Memory B cell (primary cell): ENCODE measurements around the gene CST4.
"Not testable (repeated sequence)": the region's sequence is repeated elsewhere in the genome, so short reads cannot be mapped to it uniquely, and the experiment has no call there.

Experiments
- ATAC-seq: fragments of 150-1000 bp; cut with Tn5 transposase; 2 replicates; pipeline ENCODE4 v1.10.0; 2021; ENCODE audit warnings: low read depth, mild to moderate bottlenecking, moderate library complexity
- DNase-seq, 2 donors: peaks; one replicate each; pipeline ENCODE4 v3.0.0; 2022; ENCODE audit warnings: low spot score in 2 of 2
- H3K27ac Mint-ChIP-seq: one replicate; pipeline ENCODE4 v1.8.0; 2022; ENCODE audit warnings: mild to moderate bottlenecking, moderate library complexity, mixed read lengths
- H3K27me3 Mint-ChIP-seq: one replicate; pipeline ENCODE4 v1.8.0; 2022; ENCODE audit warnings: mixed read lengths
- H3K36me3 Mint-ChIP-seq: one replicate; pipeline ENCODE4 v1.8.0; 2022; ENCODE audit warnings: mild to moderate bottlenecking, mixed read lengths
- H3K4me1 Mint-ChIP-seq: one replicate; pipeline ENCODE4 v1.8.0; 2022; ENCODE audit warnings: mixed read lengths
- H3K4me3 Mint-ChIP-seq: one replicate; pipeline ENCODE4 v1.8.0; 2022; ENCODE audit warnings: mild to moderate bottlenecking, moderate library complexity, mixed read lengths
- H3K9me3 Mint-ChIP-seq: one replicate; pipeline ENCODE4 v1.8.0; 2022; ENCODE audit warnings: mixed read lengths

Gene CST4, protein sequence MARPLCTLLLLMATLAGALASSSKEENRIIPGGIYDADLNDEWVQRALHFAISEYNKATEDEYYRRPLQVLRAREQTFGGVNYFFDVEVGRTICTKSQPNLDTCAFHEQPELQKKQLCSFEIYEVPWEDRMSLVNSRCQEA

DNA sequence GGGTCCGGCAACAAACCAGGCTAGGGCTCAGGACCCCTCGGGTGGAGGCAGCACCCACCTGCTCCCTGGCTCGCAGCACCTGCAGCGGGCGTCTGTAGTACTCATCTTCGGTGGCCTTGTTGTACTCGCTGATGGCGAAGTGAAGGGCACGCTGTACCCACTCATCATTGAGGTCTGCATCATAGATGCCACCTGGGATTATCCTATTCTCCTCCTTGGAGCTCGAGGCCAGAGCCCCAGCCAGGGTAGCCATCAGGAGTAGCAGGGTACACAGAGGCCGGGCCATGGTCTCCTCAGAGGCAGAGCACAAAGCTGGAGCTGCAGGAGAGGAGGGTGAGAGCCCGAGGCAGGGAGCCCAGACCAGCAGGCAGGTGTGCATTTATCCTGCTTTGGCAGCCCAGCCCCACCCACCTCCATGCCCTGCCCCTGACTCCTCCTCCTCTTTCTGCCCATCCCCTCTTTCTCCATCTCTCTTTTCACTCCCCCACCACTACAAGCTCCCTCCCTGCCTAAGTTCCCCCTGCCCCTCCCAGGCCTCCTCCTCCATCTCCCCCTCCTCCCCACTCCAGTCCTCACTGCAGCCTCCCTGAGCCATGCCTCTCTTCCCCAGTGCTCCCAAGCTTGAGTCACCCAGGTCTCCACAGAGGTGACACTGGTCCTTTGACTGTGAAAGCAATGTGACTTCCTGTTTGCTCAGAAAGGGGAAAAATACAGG lies at the start of gene CST4:
Gene CST4, minus strand, starts transcription at position 355 of the 715 bp plus-strand sequence. Its CDS starts 69 bp downstream, at position 286.
- not testable (repeated sequence) for H3K36me3 Mint-ChIP-seq, H3K27ac Mint-ChIP-seq, H3K4me3 Mint-ChIP-seq, DNase-seq, H3K27me3 Mint-ChIP-seq, H3K4me1 Mint-ChIP-seq, ATAC-seq, H3K9me3 Mint-ChIP-seq

DNA sequence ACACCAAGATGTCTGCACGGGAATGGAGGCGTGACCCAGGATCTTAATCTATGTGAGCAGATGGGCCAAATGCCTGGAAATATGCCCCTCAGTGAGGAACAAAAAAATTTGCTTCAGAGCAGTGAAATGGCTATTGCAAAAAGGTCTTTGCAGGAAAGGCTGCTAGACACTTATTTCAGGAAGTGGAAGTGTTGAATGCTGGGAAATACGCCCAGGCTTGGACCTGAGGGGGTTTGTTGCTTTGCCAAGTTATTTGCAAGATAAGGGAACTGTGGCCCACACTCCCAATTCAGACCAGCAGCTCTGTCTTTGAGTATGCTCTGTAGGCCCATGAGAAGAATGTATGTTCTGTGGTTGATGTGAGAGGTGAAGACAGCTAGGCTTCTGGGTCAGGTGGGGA lies 46.6 kb upstream of the CST4 start:
- not testable (repeated sequence) for H3K4me3 Mint-ChIP-seq, H3K27me3 Mint-ChIP-seq, ATAC-seq, H3K27ac Mint-ChIP-seq, H3K9me3 Mint-ChIP-seq, H3K36me3 Mint-ChIP-seq, H3K4me1 Mint-ChIP-seq, DNase-seq

DNA sequence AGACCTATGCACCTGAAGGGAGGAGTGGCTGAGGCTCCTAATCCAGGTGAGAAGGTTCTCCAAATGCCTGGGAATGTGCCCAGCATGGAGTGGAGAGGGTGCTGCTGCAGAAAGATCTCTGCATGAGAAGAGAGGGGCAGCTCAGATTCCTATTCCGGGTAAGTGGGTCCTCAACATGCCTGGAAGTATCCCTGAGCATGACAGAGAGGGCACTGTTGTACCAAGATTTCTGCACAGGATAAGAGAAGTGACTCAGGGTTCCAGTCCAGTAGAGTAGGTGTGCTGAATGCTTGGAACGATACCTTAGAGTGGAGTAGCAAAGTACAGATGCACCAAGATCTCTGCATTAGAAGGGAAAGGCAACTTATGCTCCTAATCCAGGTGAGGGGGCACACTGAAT lies 46.1 kb upstream of the CST4 start:
- H3K27ac Mint-ChIP-seq, DNase-seq, H3K4me1 Mint-ChIP-seq, H3K4me3 Mint-ChIP-seq, ATAC-seq, H3K9me3 Mint-ChIP-seq, H3K27me3 Mint-ChIP-seq, H3K36me3 Mint-ChIP-seq: not testable (repeated sequence)

DNA sequence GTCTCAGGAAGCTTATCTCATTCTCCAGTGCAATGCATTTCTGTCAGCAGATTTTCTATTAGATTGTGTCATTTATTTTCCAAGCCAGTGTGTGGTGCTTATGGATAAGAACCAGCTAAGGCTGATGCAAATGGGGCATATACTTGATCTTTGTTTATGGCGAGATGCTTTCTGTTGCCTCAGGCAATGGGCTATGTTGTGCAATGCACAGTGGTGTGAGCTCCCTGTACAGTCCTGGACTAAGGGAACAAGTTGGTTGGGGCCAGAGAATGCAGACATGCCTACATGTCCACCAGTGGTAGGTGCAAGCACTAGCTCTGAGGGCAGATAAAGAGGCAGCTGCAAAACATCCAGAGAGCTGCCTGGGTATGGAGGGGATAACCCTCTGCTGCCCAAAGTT lies 45.6 kb upstream of the CST4 start:
- not testable (repeated sequence) for H3K9me3 Mint-ChIP-seq, H3K4me3 Mint-ChIP-seq, H3K36me3 Mint-ChIP-seq, DNase-seq, H3K4me1 Mint-ChIP-seq, H3K27ac Mint-ChIP-seq, ATAC-seq, H3K27me3 Mint-ChIP-seq

DNA sequence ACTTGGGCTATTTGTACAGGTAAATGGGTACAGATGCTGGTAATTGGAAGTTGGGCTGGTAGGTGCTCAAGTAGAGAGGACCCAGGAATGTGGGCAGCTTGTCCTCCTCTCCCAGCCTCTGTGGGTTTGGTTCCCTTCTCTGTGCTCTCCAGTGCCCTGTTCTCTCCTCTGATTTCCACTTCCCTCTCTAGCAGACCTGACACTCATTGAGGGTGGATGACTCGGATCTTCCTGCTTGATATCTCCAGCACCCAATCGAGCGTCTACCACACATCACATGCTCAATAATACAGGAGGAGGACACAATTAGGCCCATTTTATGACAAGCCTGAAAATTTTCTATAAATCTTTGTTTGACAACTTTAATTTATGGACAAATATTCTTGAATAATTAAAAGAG lies 38.2 kb upstream of the CST4 start:
- H3K27ac Mint-ChIP-seq, result no peak overlapping the region

DNA sequence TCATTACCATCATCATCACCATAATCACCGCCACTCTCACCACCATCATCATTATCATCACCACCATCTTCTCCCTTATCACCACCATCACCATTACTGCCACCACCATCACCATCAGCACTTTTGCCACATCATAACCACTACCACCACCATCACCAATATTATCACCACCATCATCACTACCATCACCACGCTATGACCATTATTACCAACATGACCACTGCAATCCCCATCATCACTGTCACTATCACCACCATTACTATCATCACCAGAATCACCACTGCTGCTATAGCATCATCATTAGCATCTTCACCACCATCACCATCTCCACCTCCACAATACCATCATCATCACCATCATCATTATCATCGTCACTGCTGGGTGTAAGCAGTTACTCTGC lies 36.3 kb upstream of the CST4 start:
- Mint-ChIP-seq H3K27me3 (peaks cover 1% of the 10 kb centered on the region), H3K4me3 (no peak overlapping the region), H3K27ac (no peak overlapping the region), H3K4me1 (no peaks in the 10 kb centered on the region), H3K36me3 (no peaks in the 10 kb centered on the region), H3K9me3 (no peaks in the 10 kb centered on the region)
- ATAC-seq (no peak), DNase-seq (no peak)

More for the DNA sequence above, 38.2 kb upstream of the CST4 start:
- ATAC-seq (no peak), DNase-seq (no peak)
- Mint-ChIP-seq H3K4me1 (no peaks in the 10 kb centered on the region), H3K4me3 (no peak overlapping the region), H3K27me3 (peaks cover 1% of the 10 kb centered on the region), H3K9me3 (no peaks in the 10 kb centered on the region), H3K36me3 (no peaks in the 10 kb centered on the region)

DNA sequence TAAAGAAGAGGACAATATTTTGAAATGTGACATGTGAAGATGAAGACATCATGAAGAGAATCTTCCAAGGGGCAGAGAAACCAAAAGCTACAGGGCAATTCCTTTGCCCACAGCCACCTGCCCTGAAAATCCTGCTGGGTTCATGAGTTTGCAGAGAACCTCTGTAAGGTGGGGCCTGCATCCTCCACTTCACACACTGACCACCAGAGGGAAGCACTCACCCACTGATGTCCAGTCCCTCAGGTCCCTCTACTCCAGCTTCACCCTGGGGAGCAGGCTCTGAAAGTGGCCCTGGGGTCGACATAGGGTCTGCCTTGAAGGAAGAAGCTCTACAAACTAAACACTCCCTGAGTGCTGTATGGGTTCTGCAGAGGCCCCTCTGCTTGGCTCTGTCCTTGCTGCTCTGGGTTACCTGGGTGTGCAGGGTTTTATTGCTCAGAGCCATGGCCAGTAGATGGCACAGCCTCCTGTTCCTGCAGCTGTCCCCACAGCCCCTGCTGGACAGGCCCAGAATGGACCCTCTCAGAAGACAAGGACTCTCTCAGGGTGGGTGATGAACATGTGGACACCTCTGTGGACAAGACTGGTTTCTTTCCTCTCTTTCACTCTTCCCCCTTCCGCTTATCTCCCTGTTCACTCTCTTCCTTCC lies 34.9 kb upstream of the CST4 start:
- not testable (repeated sequence) for H3K36me3 Mint-ChIP-seq, H3K27me3 Mint-ChIP-seq, DNase-seq, ATAC-seq, H3K4me3 Mint-ChIP-seq, H3K27ac Mint-ChIP-seq, H3K4me1 Mint-ChIP-seq, H3K9me3 Mint-ChIP-seq

DNA sequence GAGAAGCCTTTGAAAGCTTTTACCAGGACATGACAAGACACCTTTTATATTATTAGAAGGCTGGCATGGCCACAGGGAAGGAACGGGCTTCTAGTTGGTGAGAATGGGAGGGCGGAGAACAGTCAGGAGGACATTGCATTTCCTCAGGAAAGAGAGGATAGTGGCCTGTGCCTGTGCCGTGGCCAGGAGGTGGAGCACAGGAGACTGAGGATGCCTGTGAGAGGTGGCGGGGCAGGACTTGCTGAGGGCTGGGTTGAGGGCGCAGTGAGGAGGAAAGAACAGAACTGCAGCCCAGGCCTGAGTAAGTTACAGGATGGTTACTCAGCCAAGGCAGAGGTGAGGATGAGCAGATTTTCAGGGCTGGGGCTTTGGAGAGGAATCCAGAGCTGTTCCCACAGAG lies 34.0 kb upstream of the CST4 start:
- not testable (repeated sequence) for ATAC-seq, H3K36me3 Mint-ChIP-seq, H3K27me3 Mint-ChIP-seq

DNA sequence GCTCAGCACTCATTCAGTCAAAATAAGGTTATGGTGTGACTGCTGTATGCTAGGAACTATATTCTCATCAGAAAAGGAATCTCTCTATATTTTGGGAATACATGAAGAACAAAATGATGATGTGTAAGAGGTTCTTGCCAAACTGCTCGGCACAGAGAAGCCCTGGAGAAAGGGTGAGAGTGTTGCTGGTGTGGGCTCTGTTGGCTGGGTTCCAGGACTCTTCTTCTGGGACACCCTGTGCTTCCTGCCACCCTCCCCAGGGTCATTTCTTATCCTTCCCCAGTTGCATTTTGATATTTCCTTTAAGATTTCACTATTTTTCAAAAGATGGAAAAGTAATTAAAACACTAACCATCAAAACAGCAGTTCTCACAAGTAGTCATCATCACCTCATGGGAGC lies 33.1 kb upstream of the CST4 start:
- H3K9me3 Mint-ChIP-seq, result no peaks in the 10 kb centered on the region
- peaks cover 1% of the 10 kb centered on the region for H3K27me3 Mint-ChIP-seq
- no peak for DNase-seq

More for the DNA sequence above, 34.0 kb upstream of the CST4 start:
- not testable (repeated sequence) for DNase-seq, H3K4me3 Mint-ChIP-seq, H3K4me1 Mint-ChIP-seq, H3K27ac Mint-ChIP-seq, H3K9me3 Mint-ChIP-seq

DNA sequence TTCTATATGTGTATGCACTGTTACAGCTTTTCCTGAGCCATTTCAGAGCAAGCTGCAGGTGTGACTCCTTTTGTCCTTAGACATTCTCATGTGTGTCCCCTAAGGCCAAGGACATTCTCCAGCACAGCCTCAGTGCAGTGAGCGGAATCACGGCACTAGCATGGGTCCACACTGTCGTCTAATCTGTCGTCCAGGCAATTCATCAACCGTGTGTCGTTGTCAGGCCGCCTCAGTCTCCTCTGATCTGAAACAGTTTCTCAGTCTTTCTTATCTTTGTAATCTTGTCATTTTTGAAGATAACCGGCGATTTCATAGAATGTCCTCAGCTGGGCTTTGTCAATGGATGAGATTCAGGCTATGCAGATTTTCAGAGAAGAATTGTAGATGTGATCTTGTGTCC lies 30.5 kb upstream of the CST4 start:
- H3K27me3 Mint-ChIP-seq, ATAC-seq, H3K4me1 Mint-ChIP-seq, H3K36me3 Mint-ChIP-seq, H3K27ac Mint-ChIP-seq, H3K9me3 Mint-ChIP-seq, DNase-seq, H3K4me3 Mint-ChIP-seq: not testable (repeated sequence)

More for the DNA sequence above, 33.1 kb upstream of the CST4 start:
- no peaks in the 10 kb centered on the region for H3K4me1 Mint-ChIP-seq
- H3K4me3 Mint-ChIP-seq, result no peak overlapping the region
- H3K27ac Mint-ChIP-seq, result no peak overlapping the region
- no peak for ATAC-seq
- no peaks in the 10 kb centered on the region for H3K36me3 Mint-ChIP-seq

DNA sequence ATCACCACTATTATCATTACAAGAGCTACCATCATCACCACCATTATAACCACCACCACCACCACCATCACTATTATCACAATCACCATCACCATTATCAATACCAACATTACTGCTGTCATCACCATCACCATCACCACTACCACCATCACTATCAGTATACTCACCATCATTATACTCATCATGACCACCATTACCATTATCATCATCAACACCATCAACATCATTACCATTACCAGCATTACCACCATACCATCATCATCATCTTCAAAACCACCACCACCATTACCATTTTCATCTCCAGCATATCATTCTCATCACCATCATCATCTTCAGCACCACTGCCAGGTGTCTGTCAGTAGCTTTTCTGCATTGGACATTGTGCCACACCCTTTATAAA lies 22.9 kb upstream of the CST4 start:
- not testable (repeated sequence) for H3K4me1 Mint-ChIP-seq, H3K36me3 Mint-ChIP-seq, H3K9me3 Mint-ChIP-seq, H3K27me3 Mint-ChIP-seq, H3K27ac Mint-ChIP-seq, H3K4me3 Mint-ChIP-seq, DNase-seq, ATAC-seq

DNA sequence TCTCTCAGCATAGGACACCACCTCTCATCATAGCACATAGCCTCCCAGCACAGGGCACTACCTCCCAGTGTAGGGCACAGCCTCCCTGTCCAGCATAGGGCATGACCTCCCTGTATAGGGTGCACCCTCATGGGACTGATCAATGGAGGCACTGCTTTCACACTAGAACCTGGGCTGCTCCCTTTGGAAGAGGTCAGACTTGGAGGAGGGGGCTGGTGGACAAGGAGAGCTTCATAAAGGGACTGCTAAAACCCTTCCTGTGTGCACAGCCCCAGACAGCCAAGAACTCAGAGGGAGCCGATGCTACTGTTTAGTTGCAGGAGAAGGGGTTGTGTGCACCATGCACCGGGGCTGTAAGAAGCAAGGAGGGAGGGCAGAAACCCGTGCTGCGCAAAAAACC lies 21.9 kb upstream of the CST4 start:
- H3K36me3 Mint-ChIP-seq, result no peaks in the 10 kb centered on the region
- no peak overlapping the region for H3K4me3 Mint-ChIP-seq
- H3K27ac Mint-ChIP-seq, result no peak overlapping the region
- no peak for DNase-seq
- no peak for ATAC-seq
- no peaks in the 10 kb centered on the region for H3K9me3 Mint-ChIP-seq
- H3K27me3 Mint-ChIP-seq, result peaks cover 1% of the 10 kb centered on the region
- H3K4me1 Mint-ChIP-seq, result no peaks in the 10 kb centered on the region

DNA sequence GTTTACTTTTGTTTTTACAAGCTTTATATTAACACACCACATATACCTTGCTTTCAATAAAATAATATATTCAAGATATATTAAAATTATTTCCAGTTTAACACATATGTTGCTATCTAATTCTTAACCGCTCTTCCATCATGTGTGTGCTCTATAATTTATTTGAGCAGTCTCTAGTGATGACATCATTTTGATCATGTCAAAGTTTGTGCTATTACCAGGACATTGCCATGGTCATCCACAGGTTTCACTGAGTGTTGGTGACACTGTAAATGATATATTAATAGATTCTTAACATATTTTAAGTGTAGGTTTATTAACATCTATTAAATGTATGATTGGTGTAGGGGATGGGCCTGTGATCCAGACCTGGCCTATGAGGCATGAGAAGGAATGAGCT lies 17.1 kb upstream of the CST4 start:
- ATAC-seq (no peak), DNase-seq (no peak)
- peaks cover 3% of the 10 kb centered on the region for H3K27me3 Mint-ChIP-seq
- peaks cover 2% of the 10 kb centered on the region for H3K9me3 Mint-ChIP-seq
- no peaks in the 10 kb centered on the region for H3K4me1 Mint-ChIP-seq
- H3K27ac Mint-ChIP-seq, result no peak overlapping the region
- no peak overlapping the region for H3K4me3 Mint-ChIP-seq
- no peaks in the 10 kb centered on the region for H3K36me3 Mint-ChIP-seq

DNA sequence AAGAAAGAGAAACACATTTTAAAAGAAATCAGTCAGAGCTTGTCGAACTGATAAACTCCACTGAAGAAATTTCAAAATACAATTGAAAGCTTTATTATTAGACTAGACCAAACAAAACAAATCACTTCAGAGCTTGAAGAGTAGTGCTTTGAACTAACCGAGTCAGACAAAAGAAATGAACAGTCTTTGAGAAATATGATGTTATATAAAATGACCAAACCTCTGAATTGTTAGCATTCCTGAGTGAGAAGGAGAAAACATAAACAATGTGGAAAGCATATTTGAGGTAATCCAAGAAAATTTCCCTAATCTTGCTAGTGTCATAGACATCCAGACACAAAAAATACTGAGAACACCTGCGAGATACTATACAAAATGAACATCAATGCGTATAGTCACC lies 13.2 kb upstream of the CST4 start:
- no peak for DNase-seq
- ATAC-seq, result no peak
- no peaks in the 10 kb centered on the region for H3K4me1 Mint-ChIP-seq
- H3K27me3 Mint-ChIP-seq, result peaks cover 2% of the 10 kb centered on the region
- H3K4me3 Mint-ChIP-seq, result no peak overlapping the region
- peaks cover 2% of the 10 kb centered on the region for H3K9me3 Mint-ChIP-seq
- no peaks in the 10 kb centered on the region for H3K36me3 Mint-ChIP-seq
- no peak overlapping the region for H3K27ac Mint-ChIP-seq

DNA sequence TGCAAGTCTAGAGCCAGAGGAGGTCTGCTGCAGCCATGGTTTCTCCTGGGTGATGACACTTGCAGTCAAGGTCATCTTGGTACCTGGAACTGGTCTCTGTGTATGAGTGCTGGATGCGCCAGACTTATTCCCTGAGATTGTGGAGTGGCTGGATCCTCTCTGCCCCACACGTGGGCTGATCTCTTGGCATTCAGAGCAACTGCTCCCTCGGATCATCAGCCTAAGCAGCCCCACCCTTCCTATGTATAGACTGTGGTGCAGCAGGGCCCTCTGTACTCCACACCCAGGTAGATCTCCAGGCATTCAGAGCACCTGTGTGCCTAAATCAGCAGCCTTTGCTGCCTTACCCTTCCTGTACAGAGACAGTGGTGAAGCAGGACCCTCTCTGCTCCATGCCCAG lies 12.1 kb upstream of the CST4 start:
- no peaks in the 10 kb centered on the region for H3K4me1 Mint-ChIP-seq
- H3K36me3 Mint-ChIP-seq, result no peaks in the 10 kb centered on the region
- peaks cover 2% of the 10 kb centered on the region for H3K27me3 Mint-ChIP-seq
- ATAC-seq, result no peak
- H3K9me3 Mint-ChIP-seq, result peaks cover 2% of the 10 kb centered on the region
- H3K4me3 Mint-ChIP-seq, result no peak overlapping the region
- DNase-seq, result no peak
- H3K27ac Mint-ChIP-seq, result no peak overlapping the region
